SH-SY5Y (cell line): ENCODE measurements around the gene SUSD3.

Experiments
- GATA2 ChIP-seq: IDR thresholded peaks from 2 replicates; pipeline ENCODE4 v1.6.1; 2011; ENCODE audit warnings: mild to moderate bottlenecking, low read depth, low read length
- GATA3 ChIP-seq: IDR thresholded peaks from 2 replicates; pipeline ENCODE4 v1.6.1; 2011; ENCODE audit warnings: low read depth, mild to moderate bottlenecking, low read length, moderate library complexity

GRCh38 chr9:93119953-93120845 lies 61.7 kb downstream of the SUSD3 start:
- TF ChIP-seq GATA2 (no peak), GATA3 (no peak)
